Adrenal gland (tissue), 5 donors: ENCODE results near the gene CHRDL1.

Experiments
- POLR2A ChIP-seq, 2 donors: fragments of 450-650 bp; IDR thresholded peaks; one replicate each; pipeline ENCODE4 v1.6.1; 2017; ENCODE audit warnings: antibody characterized with exemption in 2 of 2, mild to moderate bottlenecking in 2 of 2, moderate library complexity in 1 of 2
- TF ChIP-seq, protein P1 (sequence below), 6 experiments: fragments of 450-650 bp in 4 of 6; fragments of 200-600 bp in 2 of 6; sonication (generic) in 1 of 6; IDR thresholded peaks; 1 replicate in 5 of 6; 2 replicates in 1 of 6; pipeline versions ENCODE4 v1.5.1 to v1.8.0; 2016 to 2021; ENCODE audit warnings: antibody characterized with exemption in 6 of 6, mild to moderate bottlenecking in 2 of 6, moderate library complexity in 1 of 6
- donor health status: DM: no; HTN: no; CAD: no.

DNA sequence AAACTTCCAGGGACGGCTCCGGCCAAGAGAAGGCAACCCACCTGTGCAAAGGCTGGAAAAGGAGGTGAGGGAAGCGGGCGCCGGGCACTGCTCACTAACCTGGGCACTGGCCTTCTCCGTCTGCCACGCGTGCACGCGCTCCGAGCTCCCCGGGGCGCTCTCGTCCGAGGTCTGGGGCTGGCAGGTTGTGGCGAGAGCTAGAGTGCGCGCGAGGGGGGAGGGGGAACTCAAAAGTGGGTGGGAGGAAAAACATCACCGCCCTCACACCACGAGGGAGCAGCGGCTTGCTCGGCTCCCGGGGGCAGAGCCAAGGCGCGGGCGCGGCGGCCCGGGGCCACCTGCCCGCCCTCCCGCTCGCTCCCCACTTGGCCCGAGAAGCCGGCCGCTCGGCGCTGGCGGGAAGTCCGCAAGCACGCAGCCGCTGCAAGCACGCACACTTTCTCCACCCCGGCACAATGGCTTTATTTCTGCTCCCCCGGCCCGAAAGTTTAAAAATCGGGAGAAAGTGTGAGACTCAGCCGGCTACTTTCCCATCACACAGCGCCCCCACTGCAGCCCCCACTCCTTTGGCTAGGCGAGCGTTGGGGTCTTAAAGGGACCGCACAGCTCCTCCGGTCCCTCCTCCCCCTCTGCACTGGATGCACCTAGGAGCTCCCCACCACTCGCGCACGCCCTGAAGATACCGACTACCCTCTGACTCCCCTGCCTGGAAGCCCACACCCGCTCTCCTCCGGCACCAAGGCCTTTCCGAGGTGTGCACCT, at the start of gene CHRDL1:
- TF ChIP-seq, protein P1, sequence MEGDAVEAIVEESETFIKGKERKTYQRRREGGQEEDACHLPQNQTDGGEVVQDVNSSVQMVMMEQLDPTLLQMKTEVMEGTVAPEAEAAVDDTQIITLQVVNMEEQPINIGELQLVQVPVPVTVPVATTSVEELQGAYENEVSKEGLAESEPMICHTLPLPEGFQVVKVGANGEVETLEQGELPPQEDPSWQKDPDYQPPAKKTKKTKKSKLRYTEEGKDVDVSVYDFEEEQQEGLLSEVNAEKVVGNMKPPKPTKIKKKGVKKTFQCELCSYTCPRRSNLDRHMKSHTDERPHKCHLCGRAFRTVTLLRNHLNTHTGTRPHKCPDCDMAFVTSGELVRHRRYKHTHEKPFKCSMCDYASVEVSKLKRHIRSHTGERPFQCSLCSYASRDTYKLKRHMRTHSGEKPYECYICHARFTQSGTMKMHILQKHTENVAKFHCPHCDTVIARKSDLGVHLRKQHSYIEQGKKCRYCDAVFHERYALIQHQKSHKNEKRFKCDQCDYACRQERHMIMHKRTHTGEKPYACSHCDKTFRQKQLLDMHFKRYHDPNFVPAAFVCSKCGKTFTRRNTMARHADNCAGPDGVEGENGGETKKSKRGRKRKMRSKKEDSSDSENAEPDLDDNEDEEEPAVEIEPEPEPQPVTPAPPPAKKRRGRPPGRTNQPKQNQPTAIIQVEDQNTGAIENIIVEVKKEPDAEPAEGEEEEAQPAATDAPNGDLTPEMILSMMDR (IDR thresholded peaks at IDR 0.05), result no peak
- no peak for TF ChIP-seq POLR2A (IDR thresholded peaks at IDR 0.05)
